H1 (cell line): ENCODE measurements around the gene MIPOL1. TPM values are rescaled to one million over a fixed set of nuclear protein-coding genes. Genes with fewer than 3 reads are reported as not detected.

Source experiments
- CTCF ChIA-PET: fragments of 300-600 bp; sonication (Branson Sonifier 250); formaldehyde crosslinking; loops from one replicate; lab custom pipeline; 2021; ENCODE audit not compliant: partially characterized antibody; lab: Charles Lee
- POLR2A ChIA-PET: fragments of 300-600 bp; sonication (Branson Sonifier 250); formaldehyde crosslinking; loops from one replicate; lab custom pipeline; 2021; ENCODE audit warnings: inconsistent platforms; ENCODE audit not compliant: partially characterized antibody; lab: Charles Lee
- DNase-seq, 2 experiments: peaks; one replicate each; pipeline versions ENCODE4 v3.0.0 to v3.0.0-alpha.2; 2010 to 2022; ENCODE audit warnings: low spot score in 2 of 2, low read depth in 1 of 2, mixed read lengths in 1 of 2
- FAIRE-seq: peaks from 2 replicates; lab custom pipeline; 2011; peaks lifted over from hg19 to GRCh38; lab: Jason Lieb, UNC
- H2AFZ ChIP-seq: 2 replicates; pipeline ENCODE4 v1.8.1; 2012; ENCODE audit warnings: low read length, inconsistent platforms
- H2AK5ac ChIP-seq: 2 replicates; pipeline ENCODE4 v1.6.1; 2013; ENCODE audit warnings: low read depth, low read length
- H2BK120ac ChIP-seq: replicated peaks from 2 replicates; pipeline ENCODE3; 2013; ENCODE audit warnings: low read depth, low read length, inconsistent platforms
- H2BK12ac ChIP-seq: 2 replicates; pipeline ENCODE4 v1.6.1; 2013; ENCODE audit warnings: low read depth, low read length
- H2BK15ac ChIP-seq: 2 replicates; pipeline ENCODE4 v1.6.1; 2013; ENCODE audit warnings: low read length
- H2BK20ac ChIP-seq: 2 replicates; pipeline ENCODE4 v1.6.1; 2013; ENCODE audit warnings: low read length
- H2BK5ac ChIP-seq: 2 replicates; pipeline ENCODE4 v1.6.1; 2013; ENCODE audit warnings: low read depth, low read length
- H3K14ac ChIP-seq: 2 replicates; pipeline ENCODE4 v1.6.1; 2013; ENCODE audit warnings: inconsistent platforms; ENCODE audit not compliant: insufficient read length
- H3K18ac ChIP-seq: 2 replicates; pipeline ENCODE4 v1.6.1; 2013; ENCODE audit warnings: low read length; ENCODE audit errors: extremely low read depth
- H3K23ac ChIP-seq: 2 replicates; pipeline ENCODE4 v1.6.1; 2013; ENCODE audit warnings: inconsistent platforms; ENCODE audit not compliant: insufficient read length
- H3K23me2 ChIP-seq: 2 replicates; pipeline ENCODE4 v1.6.1; 2013; ENCODE audit warnings: low read depth, low read length
- H3K27ac ChIP-seq: 2 replicates; pipeline ENCODE4 v1.6.1; 2011; ENCODE audit warnings: low read depth, low read length, inconsistent platforms
- H3K27me3 ChIP-seq, 4 experiments: replicated peaks in 1 of 4; 1 replicate in 1 of 4; 2 replicates in 3 of 4; pipeline versions ENCODE4 v1.6.1 to v1.8.1; 2011 to 2013; ENCODE audit warnings: low read length in 3 of 4, mild to moderate bottlenecking in 3 of 4, inconsistent platforms in 2 of 4, mixed read lengths in 2 of 4, moderate library complexity in 1 of 4; ENCODE audit not compliant: control insufficient read depth in 3 of 4, insufficient read depth in 3 of 4; ENCODE audit errors: extremely low read depth in 1 of 4
- H3K36me3 ChIP-seq, 4 experiments: 2 replicates each; pipeline versions ENCODE4 v1.6.1 to v1.8.1; 2011 to 2013; ENCODE audit warnings: mild to moderate bottlenecking in 4 of 4, low read length in 3 of 4, moderate library complexity in 2 of 4, control low read depth in 1 of 4, inconsistent platforms in 1 of 4; ENCODE audit not compliant: insufficient read depth in 4 of 4, control insufficient read depth in 2 of 4
- H3K4ac ChIP-seq: replicated peaks from 2 replicates; pipeline ENCODE3; 2013; ENCODE audit warnings: low read length, low read depth, mixed read lengths, inconsistent platforms; ENCODE audit not compliant: insufficient read length
- H3K4me1 ChIP-seq, 4 experiments: replicated peaks in 1 of 4; 1 replicate in 1 of 4; 2 replicates in 3 of 4; pipeline versions ENCODE4 v1.6.1 to v1.8.1; 2011 to 2013; ENCODE audit warnings: low read length in 3 of 4, inconsistent platforms in 2 of 4, mixed read lengths in 1 of 4; ENCODE audit not compliant: insufficient read depth in 4 of 4, control insufficient read depth in 3 of 4
- H3K4me2 ChIP-seq, 2 experiments: 2 replicates each; pipeline versions ENCODE4 v1.6.1 to v1.8.1; 2011 to 2013; ENCODE audit warnings: low read depth in 2 of 2, low read length in 2 of 2, control low read depth in 1 of 2, inconsistent platforms in 1 of 2, mild to moderate bottlenecking in 1 of 2; ENCODE audit not compliant: insufficient read depth in 1 of 2
- H3K4me3 ChIP-seq, 4 experiments: fragments of 200-600, 300-600 bp in 1 of 4; sonication (generic), shearing (Covaris generic), sonication (Bioruptor Twin) in 1 of 4; 2 replicates each; pipeline versions ENCODE4 v1.5.1 to v1.8.1; 2011 to 2016; ENCODE audit warnings: low read length in 4 of 4, low read depth in 3 of 4, control low read depth in 2 of 4, inconsistent platforms in 2 of 4, mild to moderate bottlenecking in 2 of 4, mixed read lengths in 1 of 4, moderate library complexity in 1 of 4; ENCODE audit not compliant: insufficient read depth in 2 of 4; ENCODE audit errors: extremely low read depth in 1 of 4
- H3K56ac ChIP-seq: replicated peaks from 2 replicates; pipeline ENCODE3; 2013; ENCODE audit warnings: low read depth, mild to moderate bottlenecking, mixed read lengths, low read length, inconsistent platforms; ENCODE audit not compliant: insufficient read length
- H3K79me1 ChIP-seq: 2 replicates; pipeline ENCODE4 v1.6.1; 2013; ENCODE audit warnings: low read depth, low read length, control low read depth
- H3K79me2 ChIP-seq, 2 experiments: 2 replicates each; pipeline versions ENCODE4 v1.6.1 to v1.8.1; 2012 to 2013; ENCODE audit warnings: low read length in 2 of 2, mild to moderate bottlenecking in 2 of 2, inconsistent platforms in 1 of 2; ENCODE audit not compliant: insufficient read depth in 2 of 2, control insufficient read depth in 1 of 2
- H3K9ac ChIP-seq, 4 experiments: replicated peaks in 1 of 4; 1 replicate in 1 of 4; 2 replicates in 3 of 4; pipeline versions ENCODE4 v1.6.1 to v1.8.1; 2011 to 2013; ENCODE audit warnings: low read depth in 3 of 4, low read length in 3 of 4, control low read depth in 2 of 4, mild to moderate bottlenecking in 2 of 4, moderate library complexity in 2 of 4, inconsistent platforms in 1 of 4; ENCODE audit errors: extremely low read depth in 1 of 4
- H3K9me3 ChIP-seq, 2 experiments: 2 replicates each; pipeline versions ENCODE4 v1.6.1 to v1.8.1; 2012 to 2013; ENCODE audit warnings: mild to moderate bottlenecking in 2 of 2, moderate library complexity in 2 of 2, control low read depth in 1 of 2, inconsistent platforms in 1 of 2, low read depth in 1 of 2, low read length in 1 of 2, mixed read lengths in 1 of 2; ENCODE audit not compliant: insufficient read depth in 2 of 2
- H4K20me1 ChIP-seq, 2 experiments: replicated peaks in 1 of 2; 2 replicates each; pipeline versions ENCODE3 to v1.8.1; 2011 to 2013; ENCODE audit warnings: inconsistent platforms in 2 of 2, low read length in 2 of 2, mild to moderate bottlenecking in 1 of 2; ENCODE audit not compliant: insufficient read depth in 2 of 2, control insufficient read depth in 1 of 2
- H4K5ac ChIP-seq: 2 replicates; pipeline ENCODE4 v1.6.1; 2013; ENCODE audit warnings: low read length, low read depth, mixed read lengths, inconsistent platforms; ENCODE audit not compliant: insufficient read length
- H4K8ac ChIP-seq: 2 replicates; pipeline ENCODE4 v1.8.0; 2013; ENCODE audit warnings: mild to moderate bottlenecking, moderate library complexity, low read length, inconsistent platforms; ENCODE audit not compliant: insufficient read depth; ENCODE audit errors: extremely low read depth
- H4K91ac ChIP-seq: replicated peaks from 2 replicates; pipeline ENCODE3; 2013; ENCODE audit warnings: low read length, mixed read lengths, inconsistent platforms; ENCODE audit not compliant: insufficient read length
- BCL11A ChIP-seq, 2 experiments: IDR thresholded peaks; one replicate each; pipeline ENCODE4 v1.6.1; 2011; ENCODE audit warnings: low read depth in 2 of 2, low read length in 2 of 2, mild to moderate bottlenecking in 2 of 2
- E2F6 ChIP-seq: IDR thresholded peaks from 2 replicates; pipeline ENCODE4 v1.6.1; 2012; ENCODE audit warnings: inconsistent platforms
- FOSL1 ChIP-seq: IDR thresholded peaks from 2 replicates; pipeline ENCODE4 v1.6.1; 2011; ENCODE audit warnings: mild to moderate bottlenecking, low read depth, low read length, moderate library complexity; ENCODE audit not compliant: insufficient read depth
- JUND ChIP-seq: IDR thresholded peaks from 2 replicates; pipeline ENCODE4 v1.6.1; 2011; ENCODE audit warnings: mild to moderate bottlenecking, improper control_type of control experiment, low read length
- KDM5A ChIP-seq: fragments of 200-600 bp; IDR thresholded peaks from 2 replicates; pipeline ENCODE4 v1.7.1; 2012; ENCODE audit warnings: mild to moderate bottlenecking, low read length, inconsistent platforms, mixed read lengths
- NRF1 ChIP-seq: IDR thresholded peaks from 2 replicates; pipeline ENCODE4 v1.6.1; 2011; ENCODE audit warnings: mild to moderate bottlenecking, low read depth, low read length, improper control_type of control experiment
- POLR2AphosphoS5 ChIP-seq: IDR thresholded peaks from 2 replicates; pipeline ENCODE4 v1.6.1; 2011; ENCODE audit warnings: low read depth, low read length
- RNF2 ChIP-seq: fragments of 200-900, 300-1000 bp; sonication (generic); IDR thresholded peaks from 2 replicates; pipeline ENCODE4 v1.7.1; 2016; ENCODE audit warnings: borderline replicate concordance, low read depth, mild to moderate bottlenecking, antibody characterized with exemption, low read length; ENCODE audit not compliant: poor library complexity, severe bottlenecking; ENCODE audit errors: missing control alignments
- SIN3A ChIP-seq, 2 experiments: IDR thresholded peaks in 1 of 2; conservative IDR thresholded peaks in 1 of 2; 2 replicates each; pipeline ENCODE4 v1.6.1; 2011 to 2012; ENCODE audit warnings: low read length in 2 of 2, improper control_type of control experiment in 1 of 2, low read depth in 1 of 2, mild to moderate bottlenecking in 1 of 2
- SIRT6 ChIP-seq: IDR thresholded peaks from one replicate; pipeline ENCODE4 v1.7.1; 2012; ENCODE audit warnings: low read length, inconsistent platforms
- SRF ChIP-seq: IDR thresholded peaks from 2 replicates; pipeline ENCODE4 v1.6.1; 2011; ENCODE audit warnings: mild to moderate bottlenecking, low read depth, low read length, moderate library complexity
- SUZ12 ChIP-seq: fragments of 200-600 bp; sonication (generic); IDR thresholded peaks from 2 replicates; pipeline ENCODE4 v1.6.1; 2012; ENCODE audit warnings: mild to moderate bottlenecking, inconsistent platforms, low read length, moderate library complexity, mixed read lengths
- WGBS, 2 experiments: shearing (Covaris generic) in 1 of 2; methylation state at CpG; one replicate each; pipeline versions ENCODE4 v1.1.6 to v1.1.7; 2013 to 2015; ENCODE audit warnings: low lambda C conversion rate in 2 of 2, mixed read lengths in 2 of 2, inconsistent platforms in 1 of 2, low coverage in 1 of 2, missing lambda C conversion rate in 1 of 2; ENCODE audit not compliant: insufficient replicate concordance in 2 of 2, insufficient coverage in 1 of 2, insufficient read length in 1 of 2; ENCODE audit errors: extremely low coverage in 1 of 2, missing lambda C conversion rate in 1 of 2; 5-methylcytosine and 5-hydroxymethylcytosine counted together
- polyA plus RNA-seq, 7 experiments: library from polyadenylated mRNA; depleted of rRNA in 3 of 7; stranded (reverse) in 5 of 7; unstranded in 2 of 7; fragments of >200 nt in 5 of 7; fragments of 200-250 nt in 2 of 7; gene quantifications; 1 replicate in 5 of 7; 2 replicates in 1 of 7; 4 replicates in 1 of 7; pipeline versions ENCODE4 v1.2.1 to v1.2.3, GENCODE V29; 2011 to 2013; ENCODE audit warnings: missing spikeins in 2 of 7, mixed read lengths in 2 of 7
- total RNA-seq: library from RNA; stranded (reverse); fragmentation: NEBNext Ultra II Directional; extraction: Animal tissue kit (Norgen Biotek cat#: 25700); gene quantifications from 2 replicates; pipeline ENCODE4 v1.2.1, GENCODE V29; 2021

Gene MIPOL1
- total and polyA plus RNA-seq, 2 of the 8 experiments (the other 6 are each of a cell fraction or from before 2014, with no cell fraction given) = 2.8 to 23.9 TPM

- H3K4me1 ChIP-seq = no peaks in the 10 kb centered on the region; a peak in 1 of 7 replicates
- no peak overlapping the region for H4K91ac ChIP-seq
- H4K8ac ChIP-seq = no peak overlapping the region
- H3K79me1 ChIP-seq = no peaks in the 10 kb centered on the region
- peak; percentile 32 for FAIRE-seq
- no peaks in the 10 kb centered on the region for H4K20me1 ChIP-seq
- H3K9ac ChIP-seq = no peak overlapping the region
- H3K18ac ChIP-seq = no peak overlapping the region
- no peak overlapping the region for H2BK120ac ChIP-seq
- H2BK12ac ChIP-seq = no peak overlapping the region
- no peak overlapping the region for H3K14ac ChIP-seq
- H3K56ac ChIP-seq = no peak overlapping the region
- H2BK5ac ChIP-seq = no peak overlapping the region
- TF ChIP-seq FOSL1 (no peak), NRF1 (no peak), E2F6 (no peak), SIRT6 (no peak), SRF (no peak), SUZ12 (no peak), BCL11A (IDR thresholded peaks at IDR 0.05; ENCODE audit: low read depth in 2 of 2, low read length in 2 of 2) (no peak), POLR2AphosphoS5 (no peak), SIN3A (conservative IDR thresholded peaks at IDR 0.05 in 1 of 2, IDR thresholded peaks at IDR 0.05 in 1 of 2; ENCODE audit: low read depth in 1 of 2, low read length in 2 of 2) (no peak), JUND (no peak), KDM5A (no peak), RNF2 (no peak)
- TF ChIP-seq, all 59 proteins: peak for 0
- H3K9me3 ChIP-seq = no peaks in the 10 kb centered on the region
- no peak overlapping the region for H3K23ac ChIP-seq
- no peak overlapping the region for H2BK20ac ChIP-seq
- ChIA-PET POLR2A (interaction anchor here (0.8 kb wide), 1 partner anchor 9 kb away, joined by 3 read pairs; no protein-coding TSS in a partner anchor), CTCF (no interaction called here)
- H3K27ac ChIP-seq = no peak overlapping the region
- H2AK5ac ChIP-seq = no peak overlapping the region
- H2AFZ ChIP-seq = no peak overlapping the region
- H3K36me3 ChIP-seq = no peaks in the 10 kb centered on the region
- H3K4me2 ChIP-seq = no peak overlapping the region
- H3K27me3 ChIP-seq = no peaks in the 10 kb centered on the region
- H2BK15ac ChIP-seq = no peak overlapping the region
- no peak overlapping the region for H3K4ac ChIP-seq
- H3K4me3 ChIP-seq = no peak overlapping the region
- no peak for DNase-seq
- H3K23me2 ChIP-seq = no peaks in the 10 kb centered on the region
- no peaks in the 10 kb centered on the region for H3K79me2 ChIP-seq
- no peak overlapping the region for H4K5ac ChIP-seq
- 97% methylated on average over 3 of the region's 3 CpGs; no CpG with 5 or more reads in 1 of the 2 experiments for WGBS, 2 experiments
Observed at GRCh38 chr14:37436519-37436918, 238.8 kb downstream of the MIPOL1 start.
